Tibial nerve (tissue), 4 donors: ENCODE data around the gene SLC2A4. TPM values are rescaled to one million over a fixed set of nuclear protein-coding genes. Genes with fewer than 3 reads are reported as not detected.

ENCODE experiments used
- DNase-seq, 2 donors: peaks; one replicate each; pipeline ENCODE4 v3.0.0-alpha.2; 2019; ENCODE audit warnings: low spot score in 2 of 2
- H3K27ac ChIP-seq, 4 donors: fragments of 200-600 bp; sonication (generic) in 3 of 4; one replicate each; pipeline ENCODE4 v1.5.1; 2017 to 2019; ENCODE audit warnings: mild to moderate bottlenecking in 1 of 4
- H3K27me3 ChIP-seq, 2 donors: fragments of 200-600 bp; sonication (generic) in 1 of 2; one replicate each; pipeline versions ENCODE4 v1.5.1 to v1.6.0; 2017 to 2019
- H3K36me3 ChIP-seq, 3 donors: fragments of 200-600 bp; sonication (generic); one replicate each; pipeline ENCODE4 v1.5.1; 2018 to 2019
- H3K4me1 ChIP-seq, 4 donors: fragments of 200-600 bp; sonication (generic) in 3 of 4; one replicate each; pipeline ENCODE4 v1.5.1; 2017 to 2019
- H3K4me3 ChIP-seq, 4 donors: fragments of 200-600 bp; sonication (generic) in 3 of 4; one replicate each; pipeline ENCODE4 v1.5.1; 2017 to 2019; ENCODE audit warnings: mild to moderate bottlenecking in 1 of 4, moderate library complexity in 1 of 4
- H3K9me3 ChIP-seq, 4 donors: fragments of 200-600 bp; sonication (generic) in 3 of 4; one replicate each; pipeline ENCODE4 v1.5.1; 2017 to 2019
- EP300 ChIP-seq, 2 donors: sonication (generic); formaldehyde crosslinking; IDR thresholded peaks; one replicate each; pipeline ENCODE4 v1.6.1; 2017; ENCODE audit warnings: antibody characterized with exemption in 2 of 2, mild to moderate bottlenecking in 1 of 2
- POLR2A ChIP-seq, 2 donors: fragments of 450-650 bp; IDR thresholded peaks; one replicate each; pipeline ENCODE4 v1.6.1; 2017; ENCODE audit warnings: antibody characterized with exemption in 2 of 2, mild to moderate bottlenecking in 2 of 2, moderate library complexity in 2 of 2
- WGBS, 2 donors: methylation state at CpG; one replicate each; pipeline ENCODE4 v1.1.5; 2018; 5-methylcytosine and 5-hydroxymethylcytosine counted together
- total RNA-seq, 4 donors: library from RNA; depleted of rRNA; stranded (reverse); fragments of >200 nt; gene quantifications; one replicate each; pipeline ENCODE4 v1.1.0, GENCODE V29; 2016
- TF ChIP-seq, protein P1 (sequence below), 5 experiments: fragments of 200-600 bp in 3 of 5; fragments of 450-650 bp in 2 of 5; sonication (generic) in 3 of 5; IDR thresholded peaks; one replicate each; pipeline ENCODE4 v1.5.1; 2016 to 2019; ENCODE audit warnings: antibody characterized with exemption in 5 of 5, mild to moderate bottlenecking in 3 of 5, moderate library complexity in 2 of 5

SLC2A4 gene
- total RNA-seq, 4 donors from 2014 or later = 5.2 to 20.1 (median 6.2) TPM

GRCh38 chr17:7295230-7296180 is 14.0 kb downstream of the SLC2A4 start:
- Histone ChIP-seq H3K4me1 (peaks cover 0 to 38% (median 25%) of the 10 kb centered on the region in 4 donors), H3K4me3 (peak overlapping the region in 1 of 4 donors; percentile 38), H3K9me3 (no peaks in the 10 kb centered on the region), H3K36me3 (no peaks in the 10 kb centered on the region), H3K27ac (peak overlapping the region in 2 of 4 donors; percentile 26 to 46), H3K27me3 (peaks cover 0 to 52% of the 10 kb centered on the region in 2 donors)
- DNase-seq = no peak
- TF ChIP-seq, protein P1, sequence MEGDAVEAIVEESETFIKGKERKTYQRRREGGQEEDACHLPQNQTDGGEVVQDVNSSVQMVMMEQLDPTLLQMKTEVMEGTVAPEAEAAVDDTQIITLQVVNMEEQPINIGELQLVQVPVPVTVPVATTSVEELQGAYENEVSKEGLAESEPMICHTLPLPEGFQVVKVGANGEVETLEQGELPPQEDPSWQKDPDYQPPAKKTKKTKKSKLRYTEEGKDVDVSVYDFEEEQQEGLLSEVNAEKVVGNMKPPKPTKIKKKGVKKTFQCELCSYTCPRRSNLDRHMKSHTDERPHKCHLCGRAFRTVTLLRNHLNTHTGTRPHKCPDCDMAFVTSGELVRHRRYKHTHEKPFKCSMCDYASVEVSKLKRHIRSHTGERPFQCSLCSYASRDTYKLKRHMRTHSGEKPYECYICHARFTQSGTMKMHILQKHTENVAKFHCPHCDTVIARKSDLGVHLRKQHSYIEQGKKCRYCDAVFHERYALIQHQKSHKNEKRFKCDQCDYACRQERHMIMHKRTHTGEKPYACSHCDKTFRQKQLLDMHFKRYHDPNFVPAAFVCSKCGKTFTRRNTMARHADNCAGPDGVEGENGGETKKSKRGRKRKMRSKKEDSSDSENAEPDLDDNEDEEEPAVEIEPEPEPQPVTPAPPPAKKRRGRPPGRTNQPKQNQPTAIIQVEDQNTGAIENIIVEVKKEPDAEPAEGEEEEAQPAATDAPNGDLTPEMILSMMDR (IDR thresholded peaks at IDR 0.05) = no peak
- TF ChIP-seq EP300 (IDR thresholded peaks at IDR 0.05) (no peak), POLR2A (IDR thresholded peaks at IDR 0.05) (no peak)
- 52 to 53% methylated on average over 41 to 42 of the region's 42 CpGs for WGBS, 2 donors

- no peak for TF ChIP-seq POLR2A (IDR thresholded peaks at IDR 0.05)
- TF ChIP-seq EP300 (IDR thresholded peaks at IDR 0.05) = peak; percentile 62 to 68
- TF ChIP-seq, protein P1 (IDR thresholded peaks at IDR 0.05) = peak; percentile 93 to 98 (median 95)
- peaks cover 0 to 44% of the 10 kb centered on the region in 2 donors for H3K27me3 ChIP-seq
- H3K36me3 ChIP-seq = no peaks in the 10 kb centered on the region
- peak overlapping the region in 1 of 4 donors; percentile 46 for H3K27ac ChIP-seq
- WGBS, 2 donors = 4 to 5% methylated on average over 44 to 49 of the region's 51 CpGs
- no peaks in the 10 kb centered on the region for H3K9me3 ChIP-seq
- peaks cover 0 to 38% (median 25%) of the 10 kb centered on the region in 4 donors for H3K4me1 ChIP-seq
- peak overlapping the region in 1 of 4 donors; percentile 30 for H3K4me3 ChIP-seq
- peak; percentile 62 to 73 for DNase-seq
Observed at GRCh38 chr17:7296189-7296861, 14.8 kb downstream of the SLC2A4 start.

DNA sequence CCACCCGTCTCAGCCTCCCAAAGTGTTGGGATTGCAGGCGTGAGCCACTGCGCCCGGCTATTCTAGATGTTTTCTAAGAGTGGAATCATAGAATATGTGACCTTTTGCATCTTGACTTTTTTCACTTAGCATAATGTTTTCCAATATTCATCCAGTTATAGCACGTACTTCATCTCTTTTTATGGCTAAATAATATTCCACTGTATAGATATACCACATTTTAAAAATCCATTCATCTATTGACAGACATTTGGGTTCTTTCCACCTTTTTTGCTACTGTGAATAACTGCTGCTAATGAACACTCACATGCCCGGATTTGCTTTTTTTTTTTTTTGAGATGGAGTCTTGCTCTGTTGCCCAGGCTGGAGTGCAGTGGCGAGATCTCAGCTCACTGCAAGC is 22.7 kb downstream of the SLC2A4 start:
- H3K4me3 ChIP-seq = no peak overlapping the region
- no peak overlapping the region for H3K27ac ChIP-seq
- no peaks in the 10 kb centered on the region for H3K36me3 ChIP-seq
- TF ChIP-seq EP300 (IDR thresholded peaks at IDR 0.05) (no peak), POLR2A (IDR thresholded peaks at IDR 0.05) (no peak)
- TF ChIP-seq, protein P1 (IDR thresholded peaks at IDR 0.05) = no peak
- no peaks in the 10 kb centered on the region for H3K27me3 ChIP-seq
- no peak for DNase-seq
- H3K4me1 ChIP-seq = peaks cover 0 to 14% (median 7%) of the 10 kb centered on the region in 4 donors
- no peaks in the 10 kb centered on the region for H3K9me3 ChIP-seq
- WGBS, 2 donors = 93 to 96% methylated on average over 7 of the region's 7 CpGs

DNA sequence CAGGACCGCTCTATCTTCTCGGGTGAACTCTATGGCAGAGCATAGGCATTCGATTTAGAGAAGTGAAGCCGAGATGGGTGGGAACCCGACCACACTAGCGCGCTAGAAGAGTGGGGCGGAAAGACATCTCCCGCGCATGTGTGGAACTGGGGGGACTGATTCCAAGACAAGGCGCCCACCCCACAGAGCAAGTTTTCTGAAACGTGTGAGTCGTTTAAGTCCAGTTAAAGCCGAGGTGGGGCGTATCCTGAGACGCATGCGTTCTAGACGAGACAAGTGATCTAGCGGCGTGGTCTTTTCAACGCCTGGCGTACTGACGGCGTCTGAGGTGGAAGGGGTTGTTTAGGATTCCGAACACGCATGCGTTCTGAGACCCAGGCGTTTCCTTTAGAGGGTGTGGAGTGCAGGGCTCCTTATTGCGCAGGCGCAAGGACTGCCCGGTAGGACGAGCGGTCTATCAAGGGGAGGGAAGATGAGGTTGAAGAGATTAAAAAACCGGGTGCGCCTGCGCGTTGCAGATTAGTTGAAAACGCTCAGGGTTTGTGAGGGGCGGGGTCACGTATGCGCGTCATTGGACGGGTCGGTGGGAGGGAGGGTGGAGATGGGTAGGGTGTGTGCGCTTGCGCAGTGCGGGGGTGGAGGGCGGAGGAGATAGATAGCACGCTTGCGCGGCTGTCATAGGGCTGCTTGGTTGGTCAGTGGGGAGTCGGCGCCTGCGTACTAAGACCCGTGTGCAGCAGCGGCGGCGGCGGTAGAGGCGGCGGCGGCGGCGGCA is 25.6 kb downstream of the SLC2A4 start, which contains the start of gene EIF5A:
TSS of gene EIF5A (plus strand) at position 718 of the 775 bp plus-strand sequence. CDS start 2,008 bp downstream, outside the sequence.
- Histone ChIP-seq H3K36me3 (peaks cover 0 to 26% (median 21%) of the 10 kb centered on the region in 3 donors), H3K27ac (peak within 1 kb of the TSS; percentile 97 to 99 (median 98)), H3K27me3 (no peaks in the 10 kb centered on the region), H3K4me1 (peaks cover 0 to 40% (median 18%) of the 10 kb centered on the region in 4 donors), H3K4me3 (peak within 1 kb of the TSS; percentile 87 to 96 (median 92)), H3K9me3 (no peaks in the 10 kb centered on the region)
- TF ChIP-seq POLR2A (IDR thresholded peaks at IDR 0.05) (peak; percentile 78 to 92), EP300 (IDR thresholded peaks at IDR 0.05) (peak; percentile 89 to 98)
- TF ChIP-seq, protein P1 (IDR thresholded peaks at IDR 0.05) = no peak
- peak; percentile 98 to 99 for DNase-seq
- WGBS, 2 donors = 0% methylated on average over 54 to 60 of the region's 64 CpGs
